Posterior vena cava (tissue), 2 donors: ENCODE data around the gene AKAP8. TPM values are rescaled to one million over a fixed set of nuclear protein-coding genes. Genes with fewer than 3 reads are reported as not detected.
"Not testable (repeated sequence)": the region's sequence is repeated elsewhere in the genome, so short reads cannot be mapped to it uniquely, and the experiment has no call there.

ENCODE experiments used
- DNase-seq: peaks from one replicate; pipeline ENCODE4 v3.0.0-alpha.2; 2020; ENCODE audit warnings: low spot score
- intact Hi-C, 2 donors: fragments of 100-400 bp; cut with DNase I; formaldehyde crosslinking; loops; one replicate each; pipeline versions ENCODE4 v1.14.1 to v1.14.2; 2022 to 2023
- total RNA-seq, 2 donors: library from RNA; stranded (reverse); fragmentation: NEBNext Ultra II Directional; extraction: Animal tissue kit (Norgen Biotek cat#: 25700); gene quantifications; one replicate each; pipeline ENCODE4 v1.2.1, GENCODE V29; 2021
- donor health status: DM: yes; HTN: yes; CAD: no.
- donor health status: DM: yes; HTN: yes; CAD: no.

AKAP8 gene
- total RNA-seq, 2 donors from 2014 or later: 24.2 to 33.6 TPM

- intact Hi-C loops, DNase-seq: not testable (repeated sequence)
Measured at GRCh38 chr19:15411351-15411750, 31.8 kb upstream of the AKAP8 start.

- no peak for DNase-seq
Measured at GRCh38 chr19:15404780-15405211, 25.2 kb upstream of the AKAP8 start.

GRCh38 chr19:15404097-15404779, 24.7 kb upstream of the AKAP8 start:
- intact Hi-C loops: no loop called here
- DNase-seq: peak; percentile 75

More at GRCh38 chr19:15404780-15405211, 25.2 kb upstream of the AKAP8 start:
- intact Hi-C loops: loop anchor here in 1 of 2 donors (5.0 kb wide), 1 partner anchor 32 kb away; no protein-coding TSS in a partner anchor

- intact Hi-C loops: no loop called here
- no peak for DNase-seq
Measured at GRCh38 chr19:15403151-15403531, 23.6 kb upstream of the AKAP8 start.

- DNase-seq: peak; percentile 51
- intact Hi-C loops: no loop called here
Measured at GRCh38 chr19:15402411-15403150, 23.0 kb upstream of the AKAP8 start.

- intact Hi-C loops: no loop called here
- DNase-seq: peak; percentile 69
Measured at GRCh38 chr19:15401397-15401710, 21.8 kb upstream of the AKAP8 start.

GRCh38 chr19:15400521-15401396, 21.2 kb upstream of the AKAP8 start:
- peak; percentile 64 for DNase-seq
- intact Hi-C loops: no loop called here

- DNase-seq: no peak
- intact Hi-C loops: no loop called here
Measured at GRCh38 chr19:15399635-15400034, 20.0 kb upstream of the AKAP8 start.

GRCh38 chr19:15399234-15399515, 19.6 kb upstream of the AKAP8 start:
- DNase-seq: no peak
- intact Hi-C loops: no loop called here

- intact Hi-C loops: no loop called here
- DNase-seq: peak; percentile 77
Measured at GRCh38 chr19:15398501-15399233, 19.1 kb upstream of the AKAP8 start.

GRCh38 chr19:15397782-15398181, 18.2 kb upstream of the AKAP8 start:
- no peak for DNase-seq
- intact Hi-C loops: no loop called here

- intact Hi-C loops: no loop called here
Measured at GRCh38 chr19:15397236-15397635, 17.6 kb upstream of the AKAP8 start.

GRCh38 chr19:15396436-15396835, 16.8 kb upstream of the AKAP8 start:
- intact Hi-C loops: no loop called here
- DNase-seq: peak; percentile 19

More at GRCh38 chr19:15397236-15397635, 17.6 kb upstream of the AKAP8 start:
- DNase-seq: peak; percentile 34

- DNase-seq, intact Hi-C loops: not testable (repeated sequence)
Measured at GRCh38 chr19:15395251-15395650, 15.7 kb upstream of the AKAP8 start.

GRCh38 chr19:15394426-15394825, 14.8 kb upstream of the AKAP8 start:
- no peak for DNase-seq
- intact Hi-C loops: no loop called here

- DNase-seq: no peak
- intact Hi-C loops: no loop called here
Measured at GRCh38 chr19:15393963-15394362, 14.4 kb upstream of the AKAP8 start.

GRCh38 chr19:15390814-15391213, 11.2 kb upstream of the AKAP8 start:
- DNase-seq: no peak
- intact Hi-C loops: no loop called here

GRCh38 chr19:15381864-15382263, 2.3 kb upstream of the AKAP8 start:
- no peak for DNase-seq
- intact Hi-C loops: no loop called here

- no peak for DNase-seq
- intact Hi-C loops: no loop called here
Measured at GRCh38 chr19:15381429-15381828, 1.8 kb upstream of the AKAP8 start.
